ENCODE results near the gene SLX4IP.

DNA sequence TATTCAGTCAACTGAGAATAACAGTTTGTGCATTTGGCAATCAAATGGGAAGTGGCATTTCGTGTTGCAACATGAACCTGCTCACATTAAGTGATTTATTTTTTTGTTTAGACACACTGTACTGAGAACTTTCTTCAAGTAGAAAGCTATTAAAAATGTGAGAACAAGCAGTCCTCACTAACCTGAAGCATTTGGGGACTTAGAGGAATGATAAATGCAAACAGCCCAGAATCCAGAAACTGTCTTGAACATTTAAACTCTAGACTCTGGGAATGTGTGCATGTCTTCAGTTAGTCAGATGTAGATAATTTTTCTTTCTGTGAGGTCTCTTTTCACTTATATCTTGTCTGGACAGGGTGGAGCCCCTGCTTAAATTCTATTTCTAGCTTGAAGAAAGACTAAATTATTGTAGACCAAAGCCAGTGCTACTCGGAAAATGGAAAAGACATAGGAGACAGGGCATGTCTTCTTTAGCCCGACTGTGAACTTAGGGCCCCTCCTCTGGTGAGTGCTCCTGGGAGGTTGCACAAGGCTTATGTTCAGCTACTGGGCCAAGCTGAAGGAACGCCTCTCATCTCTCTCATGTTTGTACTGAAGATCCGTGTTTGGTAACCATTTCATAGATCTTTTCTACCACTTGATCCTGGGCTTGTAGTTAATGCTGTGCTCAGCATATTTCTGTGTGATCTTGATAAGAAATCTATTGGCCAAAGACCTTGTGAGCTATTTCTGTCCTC lies 70.1 kb downstream of the SLX4IP start:
- TF ChIP-seq, protein P1, sequence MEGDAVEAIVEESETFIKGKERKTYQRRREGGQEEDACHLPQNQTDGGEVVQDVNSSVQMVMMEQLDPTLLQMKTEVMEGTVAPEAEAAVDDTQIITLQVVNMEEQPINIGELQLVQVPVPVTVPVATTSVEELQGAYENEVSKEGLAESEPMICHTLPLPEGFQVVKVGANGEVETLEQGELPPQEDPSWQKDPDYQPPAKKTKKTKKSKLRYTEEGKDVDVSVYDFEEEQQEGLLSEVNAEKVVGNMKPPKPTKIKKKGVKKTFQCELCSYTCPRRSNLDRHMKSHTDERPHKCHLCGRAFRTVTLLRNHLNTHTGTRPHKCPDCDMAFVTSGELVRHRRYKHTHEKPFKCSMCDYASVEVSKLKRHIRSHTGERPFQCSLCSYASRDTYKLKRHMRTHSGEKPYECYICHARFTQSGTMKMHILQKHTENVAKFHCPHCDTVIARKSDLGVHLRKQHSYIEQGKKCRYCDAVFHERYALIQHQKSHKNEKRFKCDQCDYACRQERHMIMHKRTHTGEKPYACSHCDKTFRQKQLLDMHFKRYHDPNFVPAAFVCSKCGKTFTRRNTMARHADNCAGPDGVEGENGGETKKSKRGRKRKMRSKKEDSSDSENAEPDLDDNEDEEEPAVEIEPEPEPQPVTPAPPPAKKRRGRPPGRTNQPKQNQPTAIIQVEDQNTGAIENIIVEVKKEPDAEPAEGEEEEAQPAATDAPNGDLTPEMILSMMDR (IDR thresholded peaks at IDR 0.05), result no peak
- peak in 2 of 3 donors; percentile 46 to 76 for TF ChIP-seq POLR2AphosphoS5 (IDR thresholded peaks at IDR 0.05)
